Colonic mucosa (tissue), 4 donors: ENCODE data around the gene LAMA4. TPM values are rescaled to one million over a fixed set of nuclear protein-coding genes. Genes with fewer than 3 reads are reported as not detected.

Experiments
- DNase-seq: peaks from one replicate; pipeline ENCODE4 v3.0.0-alpha.2; 2020
- H3K27ac ChIP-seq: fragments of 200-600 bp; one replicate; pipeline ENCODE4 v1.8.0; 2021
- H3K27me3 ChIP-seq: fragments of 200-600 bp; one replicate; pipeline ENCODE4 v1.8.0; 2021
- H3K36me3 ChIP-seq: fragments of 200-600 bp; one replicate; pipeline ENCODE4 v1.8.0; 2021
- H3K4me1 ChIP-seq: fragments of 200-600 bp; one replicate; pipeline ENCODE4 v1.8.0; 2021; ENCODE audit warnings: mild to moderate bottlenecking
- H3K4me3 ChIP-seq: fragments of 200-600 bp; one replicate; pipeline ENCODE4 v1.8.0; 2021
- H3K9ac ChIP-seq, 2 donors: one replicate each; pipeline ENCODE4 v1.7.0; 2013; ENCODE audit warnings: control low read depth in 2 of 2, low read depth in 2 of 2, low read length in 2 of 2
- H3K9me3 ChIP-seq: fragments of 200-600 bp; one replicate; pipeline ENCODE4 v1.8.0; 2021
- CTCF ChIP-seq: fragments of 200-600 bp; IDR thresholded peaks from one replicate; pipeline ENCODE4 v1.8.0; 2022; ENCODE audit warnings: antibody characterized with exemption, mild to moderate bottlenecking
- intact Hi-C: fragments of 100-400 bp; cut with DNase I; formaldehyde crosslinking; loops from one replicate; pipeline ENCODE4 v1.14.1; 2022
- total RNA-seq, 2 donors: library from RNA; stranded (reverse); fragmentation: NEBNext Ultra II Directional in 1 of 2; extraction: Animal tissue kit (Norgen Biotek cat#: 25700) in 1 of 2; gene quantifications; one replicate each; pipeline ENCODE4 v1.2.1, GENCODE V29; 2021
- donor health status: healthy.
- donor health status: DM: no; HTN: no; CAD: no.
- donor health status: DM: no; HTN: no; CAD: no.

The LAMA4 gene
- total RNA-seq, 2 donors from 2014 or later, result 15.8 to 35.1 TPM

GRCh38 chr6:112062966-112063365 is 191.4 kb downstream of the LAMA4 start:
- no peak overlapping the region for H3K27ac ChIP-seq

DNA sequence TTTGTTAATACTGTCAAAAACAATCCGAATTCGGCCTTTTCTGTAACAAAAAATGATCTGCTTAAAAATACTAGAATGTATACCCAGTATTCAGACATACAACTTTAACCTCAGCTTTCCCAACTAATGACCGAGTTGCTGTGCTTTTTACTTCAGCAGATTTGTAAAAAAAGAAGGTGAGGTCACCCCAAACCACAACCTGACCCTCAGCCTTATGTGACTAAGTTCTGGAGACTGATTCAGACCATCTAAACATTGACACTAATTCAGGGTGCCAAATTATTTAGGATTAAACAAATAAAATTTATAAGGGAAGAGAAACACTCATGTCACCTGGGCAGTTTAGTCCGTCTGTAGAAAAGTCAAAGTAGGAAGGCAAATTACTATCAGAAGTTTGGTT is 192.8 kb downstream of the LAMA4 start:
- TF ChIP-seq CTCF, result no peak
- Histone ChIP-seq H3K9me3 (no peaks in the 10 kb centered on the region), H3K36me3 (no peaks in the 10 kb centered on the region), H3K27me3 (no peaks in the 10 kb centered on the region), H3K4me3 (no peak overlapping the region), H3K27ac (no peak overlapping the region), H3K9ac (no peak overlapping the region), H3K4me1 (no peaks in the 10 kb centered on the region)
- no peak for DNase-seq
- intact Hi-C loops, result no loop called here

More at GRCh38 chr6:112062966-112063365, 191.4 kb downstream of the LAMA4 start:
- no peak for TF ChIP-seq CTCF
- Histone ChIP-seq H3K36me3 (no peaks in the 10 kb centered on the region), H3K4me1 (no peaks in the 10 kb centered on the region), H3K9me3 (no peaks in the 10 kb centered on the region), H3K27me3 (no peaks in the 10 kb centered on the region), H3K4me3 (no peak overlapping the region), H3K9ac (no peak overlapping the region)
- intact Hi-C loops, result no loop called here
- no peak for DNase-seq

Other genes starting within 250 kb of the LAMA4 start
- gene CCN6, start 200.5 kb downstream of the LAMA4 start, total RNA-seq, result not detected
- gene TUBE1, start 167.1 kb downstream of the LAMA4 start, total RNA-seq, result 10 to 100 TPM in 1 of 2 donors, 1 to 10 TPM in 1; 7.1 to 14.9 TPM
- 1 to 10 TPM; 1.3 to 4.9 TPM for gene FAM229B, start 167.0 kb downstream of the LAMA4 start, total RNA-seq
- gene RFPL4B, start 92.8 kb upstream of the LAMA4 start, total RNA-seq, result not detected